ENCODE data around the gene TTLL5.

Gene TTLL5

GRCh38 chr14:75926431-75927115 is 265.5 kb downstream of the TTLL5 start:
- no peaks in the 10 kb centered on the region for H3K27me3 ChIP-seq (ENCODE audit: insufficient read depth, low read depth)
- H3K79me2 ChIP-seq (ENCODE audit: insufficient read depth, low read depth): no peaks in the 10 kb centered on the region
- H3K4me1 ChIP-seq (ENCODE audit: low read depth, poor library complexity, severe bottlenecking): no peaks in the 10 kb centered on the region
- no peak for TF ChIP-seq CTCF (conservative IDR thresholded peaks at IDR 0.05; ENCODE audit: low read depth, low read length)
- no peak overlapping the region for H3K27ac ChIP-seq
- no peak overlapping the region for H3K4me2 ChIP-seq
- H4K20me1 ChIP-seq (ENCODE audit: insufficient read depth): no peaks in the 10 kb centered on the region
- no peak overlapping the region for H2AFZ ChIP-seq (ENCODE audit: low read depth)
- H3K36me3 ChIP-seq (ENCODE audit: insufficient read depth): no peaks in the 10 kb centered on the region
- H3K9ac ChIP-seq: no peak overlapping the region
- no peak overlapping the region for H3K4me3 ChIP-seq (IDR thresholded peaks at IDR 0.05; ENCODE audit: insufficient read depth, low read depth, low read length)

GRCh38 chr14:75927564-75928087 is 266.6 kb downstream of the TTLL5 start:
- no peak for TF ChIP-seq CTCF (conservative IDR thresholded peaks at IDR 0.05; ENCODE audit: low read depth, low read length)
- Histone ChIP-seq H3K4me2 (no peak overlapping the region), H2AFZ (ENCODE audit: low read depth) (no peak overlapping the region), H3K27me3 (ENCODE audit: insufficient read depth, low read depth) (no peaks in the 10 kb centered on the region), H3K27ac (no peak overlapping the region), H3K9ac (no peak overlapping the region), H3K36me3 (ENCODE audit: insufficient read depth) (no peaks in the 10 kb centered on the region), H3K4me3 (IDR thresholded peaks at IDR 0.05; ENCODE audit: insufficient read depth, low read depth, low read length) (no peak overlapping the region), H3K4me1 (ENCODE audit: low read depth, poor library complexity, severe bottlenecking) (no peaks in the 10 kb centered on the region), H3K79me2 (ENCODE audit: insufficient read depth, low read depth) (no peaks in the 10 kb centered on the region), H4K20me1 (ENCODE audit: insufficient read depth) (no peaks in the 10 kb centered on the region)

- no peak overlapping the region for H3K9ac ChIP-seq
- no peaks in the 10 kb centered on the region for H3K27me3 ChIP-seq (ENCODE audit: insufficient read depth, low read depth)
- no peak overlapping the region for H3K4me3 ChIP-seq (IDR thresholded peaks at IDR 0.05; ENCODE audit: insufficient read depth, low read depth, low read length)
- no peak overlapping the region for H2AFZ ChIP-seq (ENCODE audit: low read depth)
- no peaks in the 10 kb centered on the region for H3K79me2 ChIP-seq (ENCODE audit: insufficient read depth, low read depth)
- H3K27ac ChIP-seq: no peak overlapping the region
- TF ChIP-seq CTCF (conservative IDR thresholded peaks at IDR 0.05; ENCODE audit: low read depth, low read length): no peak
- H3K4me1 ChIP-seq (ENCODE audit: low read depth, poor library complexity, severe bottlenecking): no peaks in the 10 kb centered on the region
- H4K20me1 ChIP-seq (ENCODE audit: insufficient read depth): no peaks in the 10 kb centered on the region
- no peak overlapping the region for H3K4me2 ChIP-seq
- H3K36me3 ChIP-seq (ENCODE audit: insufficient read depth): no peaks in the 10 kb centered on the region
These were observed 267.7 kb downstream of the TTLL5 start for GRCh38 chr14:75928690-75929181.

GRCh38 chr14:75933712-75934296 is 272.8 kb downstream of the TTLL5 start:
- Histone ChIP-seq H3K4me2 (no peak overlapping the region), H4K20me1 (ENCODE audit: insufficient read depth) (no peaks in the 10 kb centered on the region), H3K9ac (no peak overlapping the region)

More at GRCh38 chr14:75933712-75934296, 272.8 kb downstream of the TTLL5 start:
- Histone ChIP-seq H3K4me3 (IDR thresholded peaks at IDR 0.05; ENCODE audit: insufficient read depth, low read depth, low read length) (no peak overlapping the region), H3K27me3 (ENCODE audit: insufficient read depth, low read depth) (no peaks in the 10 kb centered on the region), H3K36me3 (ENCODE audit: insufficient read depth) (no peaks in the 10 kb centered on the region), H3K27ac (no peak overlapping the region), H3K79me2 (ENCODE audit: insufficient read depth, low read depth) (no peaks in the 10 kb centered on the region), H3K4me1 (ENCODE audit: low read depth, poor library complexity, severe bottlenecking) (no peaks in the 10 kb centered on the region), H2AFZ (ENCODE audit: low read depth) (no peak overlapping the region)
- TF ChIP-seq CTCF (conservative IDR thresholded peaks at IDR 0.05; ENCODE audit: low read depth, low read length): no peak

Measured in KMS-11 (cell line).